ENCODE results near the gene BIRC7.

Gene BIRC7

GRCh38 chr20:63223121-63223825 is 12.4 kb upstream of the BIRC7 start:
- intact Hi-C loops (cut with DNase I) = loop anchor here (2.0 kb wide), 1 partner anchor 158 kb away; no protein-coding TSS in a partner anchor
- DNase-seq = peak in 5 of 10 donors; percentile 38 to 88 (median 48)

GRCh38 chr20:63223826-63224207 is 11.9 kb upstream of the BIRC7 start:
- intact Hi-C loops (cut with DNase I) = loop anchor here (2.0 kb wide), 1 partner anchor 157 kb away; no protein-coding TSS in a partner anchor
- DNase-seq = no peak

- intact Hi-C loops (cut with DNase I) = no loop called here
- DNase-seq = peak in 1 of 10 donors; percentile 86
Measured at GRCh38 chr20:63224412-63225081, 11.2 kb upstream of the BIRC7 start.

- DNase-seq = no peak
Measured at GRCh38 chr20:63225082-63225454, 10.6 kb upstream of the BIRC7 start.

GRCh38 chr20:63226042-63226943 is 9.4 kb upstream of the BIRC7 start:
- intact Hi-C loops (cut with DNase I) = no loop called here
- DNase-seq = no peak

More at GRCh38 chr20:63225082-63225454, 10.6 kb upstream of the BIRC7 start:
- intact Hi-C loops (cut with DNase I) = no loop called here

GRCh38 chr20:63227260-63227659 is 8.4 kb upstream of the BIRC7 start:
- no peak for DNase-seq
- intact Hi-C loops (cut with DNase I) = no loop called here

- DNase-seq = no peak
- intact Hi-C loops (cut with DNase I) = no loop called here
Measured at GRCh38 chr20:63228806-63229205, 6.9 kb upstream of the BIRC7 start.

- intact Hi-C loops (cut with DNase I) = no loop called here
- peak; percentile 37 to 95 (median 64) for DNase-seq
Measured at GRCh38 chr20:63230800-63231268, 4.9 kb upstream of the BIRC7 start.

- DNase-seq = no peak
- intact Hi-C loops (cut with DNase I) = no loop called here
Measured at GRCh38 chr20:63232235-63233060, 3.3 kb upstream of the BIRC7 start.

GRCh38 chr20:63233061-63233344 is 2.7 kb upstream of the BIRC7 start:
- no peak for DNase-seq
- intact Hi-C loops (cut with DNase I) = no loop called here

- no peak for DNase-seq
- intact Hi-C loops (cut with DNase I) = no loop called here
Measured at GRCh38 chr20:63233924-63234323, 1.8 kb upstream of the BIRC7 start.

- DNase-seq = peak in 2 of 10 donors; percentile 21 to 34
- intact Hi-C loops (cut with DNase I) = no loop called here
Measured at GRCh38 chr20:63234693-63235398, 859 bp upstream of the BIRC7 start.

GRCh38 chr20:63236116-63236837 is 572 bp downstream of the BIRC7 start:
- no peak for DNase-seq

GRCh38 chr20:63238031-63238430 is 2.3 kb downstream of the BIRC7 start:
- DNase-seq = no peak
- intact Hi-C loops (cut with DNase I) = no loop called here

More at GRCh38 chr20:63236116-63236837, 572 bp downstream of the BIRC7 start:
- intact Hi-C loops (cut with DNase I) = no loop called here

- intact Hi-C loops (cut with DNase I) = no loop called here
- no peak for DNase-seq
Measured at GRCh38 chr20:63238514-63239125, 2.9 kb downstream of the BIRC7 start.

GRCh38 chr20:63239431-63239830 is 3.7 kb downstream of the BIRC7 start:
- intact Hi-C loops (cut with DNase I) = no loop called here
- no peak for DNase-seq

- intact Hi-C loops (cut with DNase I) = no loop called here
- no peak for DNase-seq
Measured at GRCh38 chr20:63240004-63240403, 4.3 kb downstream of the BIRC7 start.

- intact Hi-C loops (cut with DNase I) = no loop called here
- no peak for DNase-seq
Measured at GRCh38 chr20:63241272-63241671, 5.6 kb downstream of the BIRC7 start.

GRCh38 chr20:63242736-63243135 is 7.0 kb downstream of the BIRC7 start:
- no peak for DNase-seq
- intact Hi-C loops (cut with DNase I) = no loop called here
